Suprapubic skin (tissue), 4 donors: Measurements from ENCODE around the gene USP17L27. TPM values are rescaled to one million over a fixed set of nuclear protein-coding genes. Genes with fewer than 3 reads are reported as not detected.
"Not testable (repeated sequence)": the region's sequence is repeated elsewhere in the genome, so short reads cannot be mapped to it uniquely, and the experiment has no call there.

Source experiments
- DNase-seq, 2 donors: peaks; one replicate each; pipeline ENCODE4 v3.0.0-alpha.2; 2019; ENCODE audit warnings: low spot score in 2 of 2
- H3K27ac ChIP-seq: fragments of 200-600 bp; sonication (generic); one replicate; pipeline ENCODE4 v1.5.1; 2019
- H3K27me3 ChIP-seq: fragments of 200-600 bp; sonication (generic); one replicate; pipeline ENCODE4 v1.5.1; 2019
- H3K36me3 ChIP-seq: fragments of 200-600 bp; sonication (generic); one replicate; pipeline ENCODE4 v1.5.1; 2019
- H3K4me1 ChIP-seq: fragments of 200-600 bp; sonication (generic); one replicate; pipeline ENCODE4 v1.5.1; 2019
- H3K4me3 ChIP-seq: fragments of 200-600 bp; sonication (generic); one replicate; pipeline ENCODE4 v1.5.1; 2019; ENCODE audit warnings: mild to moderate bottlenecking
- H3K9me3 ChIP-seq: fragments of 200-600 bp; sonication (generic); one replicate; pipeline ENCODE4 v1.5.1; 2019
- WGBS: methylation state at CpG from one replicate; pipeline ENCODE4 v1.1.5; 2018; 5-methylcytosine and 5-hydroxymethylcytosine counted together
- total RNA-seq, 4 donors: library from RNA; depleted of rRNA; stranded (reverse); fragments of >200 nt; gene quantifications; one replicate each; pipeline ENCODE4 v1.1.0, GENCODE V29; 2016

The USP17L27 gene, protein sequence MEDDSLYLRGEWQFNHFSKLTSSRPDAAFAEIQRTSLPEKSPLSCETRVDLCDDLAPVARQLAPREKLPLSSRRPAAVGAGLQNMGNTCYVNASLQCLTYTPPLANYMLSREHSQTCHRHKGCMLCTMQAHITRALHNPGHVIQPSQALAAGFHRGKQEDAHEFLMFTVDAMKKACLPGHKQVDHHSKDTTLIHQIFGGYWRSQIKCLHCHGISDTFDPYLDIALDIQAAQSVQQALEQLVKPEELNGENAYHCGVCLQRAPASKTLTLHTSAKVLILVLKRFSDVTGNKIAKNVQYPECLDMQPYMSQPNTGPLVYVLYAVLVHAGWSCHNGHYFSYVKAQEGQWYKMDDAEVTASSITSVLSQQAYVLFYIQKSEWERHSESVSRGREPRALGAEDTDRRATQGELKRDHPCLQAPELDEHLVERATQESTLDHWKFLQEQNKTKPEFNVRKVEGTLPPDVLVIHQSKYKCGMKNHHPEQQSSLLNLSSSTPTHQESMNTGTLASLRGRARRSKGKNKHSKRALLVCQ
- total RNA-seq: not detected

GRCh38 chr4:9343848-9344247, at the start of gene USP17L27:
USP17L27 (plus strand) TSS chr4:9344148; CDS start chr4:9344148, 0 bp downstream.
- H3K27me3 ChIP-seq, H3K4me1 ChIP-seq, H3K9me3 ChIP-seq, H3K27ac ChIP-seq, H3K4me3 ChIP-seq, H3K36me3 ChIP-seq, DNase-seq: not testable (repeated sequence)
- WGBS: no CpG with 5 or more reads among the region's 15 CpGs

- H3K9me3 ChIP-seq, H3K27me3 ChIP-seq, H3K36me3 ChIP-seq, H3K27ac ChIP-seq, H3K4me1 ChIP-seq, H3K4me3 ChIP-seq, DNase-seq: not testable (repeated sequence)
- WGBS: 91% methylated on average over 5 of the region's 13 CpGs
Observed at GRCh38 chr4:9324191-9324590, 19.8 kb upstream of the USP17L27 start.

GRCh38 chr4:9324865-9325264, 19.1 kb upstream of the USP17L27 start, which contains the start of gene USP17L24:
USP17L24 (plus strand) TSS chr4:9325165; CDS start chr4:9325165, 0 bp downstream.
- not testable (repeated sequence) for DNase-seq, H3K27me3 ChIP-seq, H3K9me3 ChIP-seq, H3K4me3 ChIP-seq, H3K4me1 ChIP-seq, H3K36me3 ChIP-seq, H3K27ac ChIP-seq
- no CpG with 5 or more reads among the region's 15 CpGs for WGBS

DNA sequence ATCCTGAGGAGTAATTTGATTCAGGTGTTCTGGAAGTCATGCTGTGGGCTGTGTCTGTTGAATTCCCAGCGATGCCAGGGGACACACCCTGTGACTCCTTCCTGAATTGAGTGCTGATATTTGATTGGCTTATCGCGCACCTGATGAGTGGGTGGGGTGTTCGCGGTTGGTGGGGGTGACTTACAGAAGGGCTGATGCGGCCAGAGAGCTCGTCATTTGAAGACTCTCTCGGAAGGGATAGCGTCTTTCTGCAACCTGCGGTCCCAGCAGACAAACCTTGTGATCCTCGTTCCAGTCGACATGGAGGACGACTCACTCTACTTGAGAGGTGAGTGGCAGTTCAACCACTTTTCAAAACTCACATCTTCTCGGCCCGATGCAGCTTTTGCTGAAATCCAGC, 14.3 kb upstream of the USP17L27 start, which contains the start of gene USP17L25:
USP17L25 (plus strand) TSS at position 301 of the 400 bp plus-strand sequence; CDS start at position 301, 0 bp downstream.
- H3K4me3 ChIP-seq, H3K27me3 ChIP-seq, DNase-seq, H3K9me3 ChIP-seq, H3K27ac ChIP-seq, H3K36me3 ChIP-seq, H3K4me1 ChIP-seq: not testable (repeated sequence)
- no CpG with 5 or more reads among the region's 15 CpGs for WGBS

DNA sequence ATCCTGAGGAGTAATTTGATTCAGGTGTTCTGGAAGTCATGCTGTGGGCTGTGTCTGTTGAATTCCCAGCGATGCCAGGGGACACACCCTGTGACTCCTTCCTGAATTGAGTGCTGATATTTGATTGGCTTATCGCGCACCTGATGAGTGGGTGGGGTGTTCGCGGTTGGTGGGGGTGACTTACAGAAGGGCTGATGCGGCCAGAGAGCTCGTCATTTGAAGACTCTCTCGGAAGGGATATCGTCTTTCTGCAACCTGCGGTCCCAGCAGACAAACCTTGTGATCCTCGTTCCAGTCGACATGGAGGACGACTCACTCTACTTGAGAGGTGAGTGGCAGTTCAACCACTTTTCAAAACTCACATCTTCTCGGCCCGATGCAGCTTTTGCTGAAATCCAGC, 9.6 kb upstream of the USP17L27 start, which contains the start of gene USP17L26:
USP17L26 (plus strand) TSS at position 301 of the 400 bp plus-strand sequence; CDS start at position 301, 0 bp downstream.
- not testable (repeated sequence) for H3K27ac ChIP-seq, DNase-seq, H3K36me3 ChIP-seq, H3K27me3 ChIP-seq, H3K4me1 ChIP-seq, H3K9me3 ChIP-seq, H3K4me3 ChIP-seq
- no CpG with 5 or more reads among the region's 15 CpGs for WGBS

DNA sequence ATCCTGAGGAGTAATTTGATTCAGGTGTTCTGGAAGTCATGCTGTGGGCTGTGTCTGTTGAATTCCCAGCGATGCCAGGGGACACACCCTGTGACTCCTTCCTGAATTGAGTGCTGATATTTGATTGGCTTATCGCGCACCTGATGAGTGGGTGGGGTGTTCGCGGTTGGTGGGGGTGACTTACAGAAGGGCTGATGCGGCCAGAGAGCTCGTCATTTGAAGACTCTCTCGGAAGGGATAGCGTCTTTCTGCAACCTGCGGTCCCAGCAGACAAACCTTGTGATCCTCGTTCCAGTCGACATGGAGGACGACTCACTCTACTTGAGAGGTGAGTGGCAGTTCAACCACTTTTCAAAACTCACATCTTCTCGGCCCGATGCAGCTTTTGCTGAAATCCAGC, 4.8 kb upstream of the USP17L27 start, which contains the start of gene USP17L5:
USP17L5 (plus strand) TSS at position 301 of the 400 bp plus-strand sequence; CDS start at position 301, 0 bp downstream.
- not testable (repeated sequence) for H3K4me1 ChIP-seq, H3K27me3 ChIP-seq, H3K9me3 ChIP-seq, H3K36me3 ChIP-seq, DNase-seq, H3K27ac ChIP-seq, H3K4me3 ChIP-seq
- no CpG with 5 or more reads among the region's 15 CpGs for WGBS

DNA sequence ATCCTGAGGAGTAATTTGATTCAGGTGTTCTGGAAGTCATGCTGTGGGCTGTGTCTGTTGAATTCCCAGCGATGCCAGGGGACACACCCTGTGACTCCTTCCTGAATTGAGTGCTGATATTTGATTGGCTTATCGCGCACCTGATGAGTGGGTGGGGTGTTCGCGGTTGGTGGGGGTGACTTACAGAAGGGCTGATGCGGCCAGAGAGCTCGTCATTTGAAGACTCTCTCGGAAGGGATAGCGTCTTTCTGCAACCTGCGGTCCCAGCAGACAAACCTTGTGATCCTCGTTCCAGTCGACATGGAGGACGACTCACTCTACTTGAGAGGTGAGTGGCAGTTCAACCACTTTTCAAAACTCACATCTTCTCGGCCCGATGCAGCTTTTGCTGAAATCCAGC, 4.6 kb downstream of the USP17L27 start, which contains the start of gene USP17L28:
USP17L28 (plus strand) TSS at position 301 of the 400 bp plus-strand sequence; CDS start at position 301, 0 bp downstream.
- H3K36me3 ChIP-seq, H3K9me3 ChIP-seq, H3K27ac ChIP-seq, H3K4me1 ChIP-seq, DNase-seq, H3K4me3 ChIP-seq, H3K27me3 ChIP-seq: not testable (repeated sequence)
- no CpG with 5 or more reads among the region's 15 CpGs for WGBS

DNA sequence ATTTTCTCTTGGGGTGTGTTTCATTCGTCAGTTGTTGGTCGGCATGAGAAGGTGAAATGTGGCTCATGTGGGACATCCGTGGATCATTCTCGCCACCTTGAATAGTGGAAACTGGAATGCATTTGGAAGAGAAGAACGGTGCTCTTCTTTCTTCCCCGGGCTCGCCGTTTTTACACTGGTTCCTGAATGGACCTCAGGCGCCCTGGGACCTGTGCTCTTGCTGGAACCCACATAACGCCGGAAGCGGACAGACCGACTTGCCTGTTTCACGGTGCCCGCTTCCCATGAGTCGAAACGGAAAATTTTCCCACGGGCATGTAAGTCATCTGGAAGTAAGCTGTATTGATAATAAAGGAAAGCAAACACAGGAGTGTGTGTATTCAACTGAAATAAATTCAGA, 6.9 kb downstream of the USP17L27 start:
- DNase-seq, H3K4me1 ChIP-seq, H3K36me3 ChIP-seq, H3K27me3 ChIP-seq, H3K9me3 ChIP-seq, H3K4me3 ChIP-seq, H3K27ac ChIP-seq: not testable (repeated sequence)
- no CpG with 5 or more reads among the region's 18 CpGs for WGBS

- H3K9me3 ChIP-seq, H3K27ac ChIP-seq, H3K27me3 ChIP-seq, H3K4me1 ChIP-seq, H3K36me3 ChIP-seq, DNase-seq, H3K4me3 ChIP-seq: not testable (repeated sequence)
- no CpG with 5 or more reads among the region's 15 CpGs for WGBS
Observed at GRCh38 chr4:9353338-9353737, 9.4 kb downstream of the USP17L27 start, which contains the start of gene USP17L29. USP17L29 (plus strand) TSS chr4:9353638; CDS start chr4:9353638, 0 bp downstream.

GRCh38 chr4:9362829-9363228, 18.9 kb downstream of the USP17L27 start, which contains the start of gene USP17L30:
USP17L30 (plus strand) TSS chr4:9363129; CDS start chr4:9363129, 0 bp downstream.
- DNase-seq, H3K4me1 ChIP-seq, H3K27me3 ChIP-seq, H3K27ac ChIP-seq, H3K4me3 ChIP-seq, H3K36me3 ChIP-seq, H3K9me3 ChIP-seq: not testable (repeated sequence)
- WGBS: no CpG with 5 or more reads among the region's 15 CpGs

- H3K27me3 ChIP-seq, H3K36me3 ChIP-seq, H3K27ac ChIP-seq, H3K4me1 ChIP-seq, H3K4me3 ChIP-seq, DNase-seq, H3K9me3 ChIP-seq: not testable (repeated sequence)
- no CpG with 5 or more reads among the region's 1 CpG for WGBS
Observed at GRCh38 chr4:9379881-9380280, 35.9 kb downstream of the USP17L27 start.
